ENCODE results near the gene BCKDHA. TPM values are rescaled to one million over a fixed set of nuclear protein-coding genes. Genes with fewer than 3 reads are reported as not detected.
"Not testable (repeated sequence)": the region's sequence is repeated elsewhere in the genome, so short reads cannot be mapped to it uniquely, and the experiment has no call there.

The BCKDHA gene
- total RNA-seq, 2 experiments from 2014 or later: 18.7 to 20.1 TPM

GRCh38 chr19:41426952-41427646 is 29.5 kb downstream of the BCKDHA start, which contains the start of gene B3GNT8:
Gene B3GNT8, minus strand, starts transcription at chr19:41427374. Its CDS starts 596 bp downstream, at chr19:41426778.
- Mint-ChIP-seq H3K27ac (peak within 1 kb of the TSS; percentile 92), H3K4me3 (peak within 1 kb of the TSS; percentile 85), H3K4me1 (peaks cover 31% of the 10 kb centered on the region), H3K36me3 (peaks cover 2% of the 10 kb centered on the region), H3K27me3 (no peaks in the 10 kb centered on the region), H3K9me3 (ENCODE audit: low read depth) (no peaks in the 10 kb centered on the region)
- CTCF ChIA-PET: interaction anchor here (0.6 to 1.3 kb wide), 4 partner anchors 22 to 75 kb away, joined by 3 to 5 read pairs (median 4); no protein-coding TSS in a partner anchor
- DNase-seq: peak; percentile 72
- ATAC-seq: peak; percentile 73

DNA sequence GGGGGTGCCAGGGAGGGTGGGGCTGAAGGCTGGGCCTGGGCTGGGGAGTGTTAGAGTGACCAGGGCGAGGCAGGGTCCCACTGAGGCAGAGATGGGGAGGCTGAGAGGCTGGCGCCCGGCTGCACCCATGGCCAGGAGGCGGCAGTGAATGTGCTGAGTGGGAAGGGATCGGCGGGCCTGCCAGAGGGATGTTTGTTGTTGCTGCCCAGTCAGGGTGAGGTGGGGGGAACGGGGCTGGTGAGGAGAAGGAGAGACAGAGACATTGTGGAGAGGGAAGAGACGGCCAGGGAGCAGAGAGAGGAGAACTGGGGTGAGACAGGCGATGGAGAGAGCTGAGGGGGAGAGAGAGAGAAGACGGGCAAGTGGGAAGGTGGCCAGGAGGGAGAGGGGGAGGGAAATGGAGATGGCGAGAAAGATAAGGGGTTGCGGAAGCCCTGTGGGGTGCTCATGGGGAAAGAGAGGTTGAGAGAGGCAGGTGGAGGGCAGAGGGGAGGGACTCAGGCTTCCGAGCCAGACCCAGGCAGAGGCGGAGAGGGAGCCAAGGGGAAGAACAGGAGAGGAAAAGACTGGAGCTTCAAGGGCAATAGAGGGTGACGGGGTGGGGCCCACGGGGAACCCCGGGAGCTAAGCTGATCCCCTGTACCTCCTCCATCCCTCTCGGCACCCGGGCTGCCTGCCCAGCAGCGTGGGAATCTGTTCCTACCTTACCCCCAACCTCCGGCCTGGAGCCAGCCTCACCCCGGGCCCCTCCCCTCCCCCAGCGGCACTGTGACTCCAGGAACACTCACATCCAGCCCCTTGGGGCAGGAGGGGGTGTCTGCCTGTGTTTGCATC is 30.2 kb downstream of the BCKDHA start:
- DNase-seq: peak; percentile 73
- Mint-ChIP-seq H3K27ac (peak overlapping the region; percentile 92), H3K27me3 (no peaks in the 10 kb centered on the region), H3K36me3 (peaks cover 7% of the 10 kb centered on the region), H3K9me3 (ENCODE audit: low read depth) (no peaks in the 10 kb centered on the region), H3K4me3 (peak overlapping the region; percentile 85), H3K4me1 (peaks cover 31% of the 10 kb centered on the region)
- ATAC-seq: peak; percentile 67
- CTCF ChIA-PET: interaction anchor here (0.8 to 1.8 kb wide), 6 partner anchors 12 to 224 kb away, joined by 3 to 7 read pairs (median 4); partner anchors contain the start of gene DMAC2

- CTCF ChIA-PET: interaction anchor here (0.8 to 1.8 kb wide), 6 partner anchors 11 to 224 kb away, joined by 3 to 7 read pairs (median 4); partner anchors contain the start of gene DMAC2
- no peak for DNase-seq
- peak overlapping the region; percentile 85 for H3K4me3 Mint-ChIP-seq
- H3K27me3 Mint-ChIP-seq: no peaks in the 10 kb centered on the region
- peaks cover 31% of the 10 kb centered on the region for H3K4me1 Mint-ChIP-seq
- peak overlapping the region; percentile 81 for H3K27ac Mint-ChIP-seq
- peak; percentile 14 for ATAC-seq
- no peaks in the 10 kb centered on the region for H3K9me3 Mint-ChIP-seq (ENCODE audit: low read depth)
- peaks cover 7% of the 10 kb centered on the region for H3K36me3 Mint-ChIP-seq
Observed at GRCh38 chr19:41428481-41428859, 30.9 kb downstream of the BCKDHA start.

GRCh38 chr19:41430922-41431321 is 33.3 kb downstream of the BCKDHA start:
- peaks cover 26% of the 10 kb centered on the region for H3K4me1 Mint-ChIP-seq
- H3K36me3 Mint-ChIP-seq: peaks cover 7% of the 10 kb centered on the region
- CTCF ChIA-PET: interaction anchor here (0.6 to 2.1 kb wide), 10 partner anchors 9 to 226 kb away, joined by 3 to 12 read pairs (median 4); partner anchors contain the start of genes B9D2, BCKDHA and DMAC2
- no peak for ATAC-seq
- no peak overlapping the region for H3K4me3 Mint-ChIP-seq
- H3K9me3 Mint-ChIP-seq (ENCODE audit: low read depth): no peaks in the 10 kb centered on the region
- DNase-seq: no peak
- no peaks in the 10 kb centered on the region for H3K27me3 Mint-ChIP-seq
- H3K27ac Mint-ChIP-seq: no peak overlapping the region

DNA sequence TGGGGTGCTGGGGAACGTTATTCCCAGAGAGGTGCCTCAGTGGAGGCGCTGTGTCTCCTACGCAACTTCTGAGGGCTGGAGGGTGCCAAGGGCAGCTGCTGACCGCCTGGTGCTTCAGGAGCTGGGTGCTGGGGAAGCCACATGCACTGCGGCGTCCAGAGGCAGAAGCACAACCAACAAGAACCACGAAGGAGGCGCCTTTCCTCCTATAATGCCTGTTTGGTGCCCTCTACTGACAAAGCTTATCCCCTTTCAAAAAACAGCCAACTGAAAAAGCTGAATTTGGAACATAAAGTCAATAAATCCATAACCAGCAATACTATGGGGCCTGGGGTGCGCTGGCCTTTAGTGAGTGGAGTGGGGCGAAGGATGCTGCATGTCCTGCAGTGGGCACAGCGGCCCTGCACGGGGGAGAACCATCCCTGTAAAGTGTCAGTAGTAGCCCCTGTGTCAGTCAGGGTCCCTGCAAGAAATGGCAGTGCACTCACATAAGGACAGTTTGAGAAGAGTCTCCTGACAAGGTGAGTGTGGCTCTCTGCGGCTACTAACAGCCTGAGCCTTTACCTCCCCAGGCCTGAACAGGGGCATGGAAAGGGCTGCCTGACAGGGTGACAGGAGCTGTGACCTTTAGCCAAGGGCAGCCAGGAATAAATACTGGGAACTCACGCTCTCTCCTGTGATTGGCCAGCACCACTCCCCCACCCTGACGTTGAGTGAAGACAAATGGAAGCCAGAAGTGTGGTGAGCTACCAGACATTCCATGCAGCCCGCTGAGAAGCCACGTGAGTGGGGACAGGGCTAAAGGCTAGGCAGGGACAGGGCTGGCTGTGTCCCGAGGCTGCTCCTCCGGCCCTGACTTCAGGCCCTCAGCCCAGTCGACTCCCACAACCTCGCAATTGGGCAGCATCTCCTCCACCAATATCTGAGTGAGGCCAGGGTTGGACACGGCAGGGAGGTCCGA is 34.1 kb downstream of the BCKDHA start:
- no peaks in the 10 kb centered on the region for H3K27me3 Mint-ChIP-seq
- ATAC-seq (no peak), DNase-seq (peak; percentile 48)
- peaks cover 7% of the 10 kb centered on the region for H3K36me3 Mint-ChIP-seq
- H3K4me1 Mint-ChIP-seq: peaks cover 28% of the 10 kb centered on the region
- CTCF ChIA-PET: interaction anchor here (0.6 to 2.1 kb wide), 10 partner anchors 9 to 227 kb away, joined by 3 to 12 read pairs (median 4); partner anchors contain the start of genes B9D2, BCKDHA and DMAC2
- no peak overlapping the region for H3K27ac Mint-ChIP-seq
- H3K9me3 Mint-ChIP-seq (ENCODE audit: low read depth): no peaks in the 10 kb centered on the region
- H3K4me3 Mint-ChIP-seq: no peak overlapping the region

- peaks cover 21% of the 10 kb centered on the region for H3K4me1 Mint-ChIP-seq
- H3K4me3 Mint-ChIP-seq: no peak overlapping the region
- ATAC-seq: no peak
- H3K36me3 Mint-ChIP-seq: peaks cover 10% of the 10 kb centered on the region
- H3K9me3 Mint-ChIP-seq (ENCODE audit: low read depth): no peaks in the 10 kb centered on the region
- no peaks in the 10 kb centered on the region for H3K27me3 Mint-ChIP-seq
- no peak for DNase-seq
- CTCF ChIA-PET: interaction anchor here (1.0 kb wide), 1 partner anchor 16 kb away, joined by 4 read pairs; no protein-coding TSS in a partner anchor
- no peak overlapping the region for H3K27ac Mint-ChIP-seq
Observed at GRCh38 chr19:41433171-41433570, 35.6 kb downstream of the BCKDHA start.

DNA sequence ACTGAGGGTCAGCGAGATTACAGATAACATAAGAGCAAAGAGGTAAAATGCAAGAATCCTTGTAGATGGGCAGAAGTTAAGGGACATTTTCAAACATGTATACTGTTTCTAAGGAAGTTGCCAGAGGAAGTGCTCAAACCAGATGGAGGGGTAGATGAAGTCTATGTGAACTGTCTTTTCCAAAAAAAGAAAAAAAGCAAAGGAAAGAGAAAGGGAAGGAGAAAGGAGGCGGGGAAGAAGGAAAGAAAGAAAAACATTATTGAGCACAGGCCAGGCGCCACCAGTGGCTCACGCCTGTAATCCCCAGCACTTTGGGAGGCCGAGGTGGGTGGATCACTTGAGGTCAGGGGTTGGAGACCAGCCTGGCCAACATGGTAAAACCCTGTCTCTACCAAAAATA is 36.8 kb downstream of the BCKDHA start:
- H3K27ac Mint-ChIP-seq: peak overlapping the region; percentile 7
- peaks cover 13% of the 10 kb centered on the region for H3K36me3 Mint-ChIP-seq
- peaks cover 19% of the 10 kb centered on the region for H3K4me1 Mint-ChIP-seq
- CTCF ChIA-PET: interaction anchor here (0.6 kb wide), 1 partner anchor 13 kb away, joined by 4 read pairs; no protein-coding TSS in a partner anchor
- H3K9me3 Mint-ChIP-seq (ENCODE audit: low read depth): no peaks in the 10 kb centered on the region
- no peaks in the 10 kb centered on the region for H3K27me3 Mint-ChIP-seq
- no peak for DNase-seq
- no peak for ATAC-seq
- H3K4me3 Mint-ChIP-seq: no peak overlapping the region

DNA sequence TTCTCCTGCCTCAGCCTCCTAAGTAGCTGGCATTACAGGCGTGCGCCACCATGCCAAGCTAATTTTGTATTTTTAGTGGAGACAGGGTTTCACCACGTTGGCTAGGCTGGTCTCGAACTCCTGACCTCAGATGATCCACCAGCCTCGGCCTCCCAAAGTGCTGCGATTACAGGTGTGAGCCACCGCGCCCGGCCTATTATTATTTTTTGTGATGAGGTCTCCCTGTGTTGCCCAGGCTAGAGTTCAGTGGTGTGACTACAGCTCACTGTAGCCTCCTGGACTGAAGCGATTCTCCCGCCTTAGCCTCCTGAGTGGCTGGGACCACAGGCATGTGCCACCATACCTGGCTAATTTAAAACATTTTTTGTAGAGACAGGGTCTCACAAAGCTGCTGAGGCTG is 37.8 kb downstream of the BCKDHA start:
- H3K4me3 Mint-ChIP-seq; H3K9me3 Mint-ChIP-seq (ENCODE audit: low read depth); ATAC-seq; DNase-seq; H3K27me3 Mint-ChIP-seq; H3K27ac Mint-ChIP-seq: not testable (repeated sequence)
- Mint-ChIP-seq H3K36me3 (peaks cover 13% of the 10 kb centered on the region), H3K4me1 (peaks cover 20% of the 10 kb centered on the region)
- CTCF ChIA-PET: interaction anchor here (1.2 to 7.0 kb wide), 2 partner anchors 14 to 127 kb away, joined by 3 to 63 read pairs; no protein-coding TSS in a partner anchor

DNA sequence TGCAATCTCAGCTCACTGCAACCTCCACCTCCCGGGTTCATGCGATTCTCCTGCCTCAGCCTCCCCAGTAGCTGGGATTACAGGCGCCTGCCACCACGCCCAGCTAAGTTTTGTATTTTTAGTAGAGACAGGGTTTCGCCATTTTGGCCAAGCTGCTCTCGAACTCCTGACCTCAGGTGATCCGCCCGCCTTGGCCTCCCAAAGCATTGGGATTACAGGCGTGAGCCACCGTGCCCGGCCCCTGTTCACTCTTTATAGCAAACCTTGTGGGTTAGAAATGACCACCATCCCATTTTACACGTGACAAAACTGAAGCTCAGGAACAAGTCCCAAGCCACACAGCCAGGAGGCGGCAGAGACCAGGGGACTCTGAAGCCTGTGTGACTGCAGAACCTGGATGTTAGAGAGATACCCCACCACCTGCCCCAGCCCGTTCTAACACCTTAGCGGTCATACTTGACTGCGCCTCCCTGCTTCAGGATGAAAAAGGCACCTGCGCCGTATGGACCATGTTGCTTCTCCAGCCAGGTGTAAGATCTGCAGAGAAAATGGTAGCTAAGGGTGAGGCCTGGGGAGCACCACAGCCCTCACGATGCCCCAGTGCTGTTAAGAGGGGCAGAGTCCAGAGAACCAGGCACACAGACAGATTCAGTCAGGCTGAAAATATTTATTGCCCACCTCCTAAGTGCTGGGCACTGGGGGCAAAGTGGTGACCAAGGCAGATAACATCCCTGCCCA is 38.5 kb downstream of the BCKDHA start:
- Mint-ChIP-seq H3K27ac (no peak overlapping the region), H3K9me3 (ENCODE audit: low read depth) (no peaks in the 10 kb centered on the region), H3K4me3 (no peak overlapping the region), H3K36me3 (peaks cover 12% of the 10 kb centered on the region), H3K27me3 (no peaks in the 10 kb centered on the region), H3K4me1 (peaks cover 19% of the 10 kb centered on the region)
- ATAC-seq (no peak), DNase-seq (no peak)
- CTCF ChIA-PET: interaction anchor here (1.2 to 7.0 kb wide), 2 partner anchors 14 to 128 kb away, joined by 3 to 63 read pairs; no protein-coding TSS in a partner anchor

- H3K27ac Mint-ChIP-seq: no peak overlapping the region
- no peak overlapping the region for H3K4me3 Mint-ChIP-seq
- no peak for ATAC-seq
- no peak for DNase-seq
- no peaks in the 10 kb centered on the region for H3K27me3 Mint-ChIP-seq
- CTCF ChIA-PET: interaction anchor here (1.0 to 7.0 kb wide), 3 partner anchors 13 to 128 kb away, joined by 3 to 63 read pairs (median 4); no protein-coding TSS in a partner anchor
- H3K4me1 Mint-ChIP-seq: peaks cover 19% of the 10 kb centered on the region
- H3K36me3 Mint-ChIP-seq: peaks cover 12% of the 10 kb centered on the region
- H3K9me3 Mint-ChIP-seq (ENCODE audit: low read depth): no peaks in the 10 kb centered on the region
Observed at GRCh38 chr19:41436674-41436951, 39.0 kb downstream of the BCKDHA start.

GRCh38 chr19:41437944-41438574 is 40.4 kb downstream of the BCKDHA start:
- H3K4me1 Mint-ChIP-seq: peaks cover 19% of the 10 kb centered on the region
- peaks cover 7% of the 10 kb centered on the region for H3K36me3 Mint-ChIP-seq
- H3K4me3 Mint-ChIP-seq: peak overlapping the region; percentile 25
- no peak for ATAC-seq
- peak overlapping the region; percentile 13 for H3K27ac Mint-ChIP-seq
- CTCF ChIA-PET: interaction anchor here (0.7 to 7.0 kb wide), 4 partner anchors 12 to 136 kb away, joined by 3 to 63 read pairs (median 4); no protein-coding TSS in a partner anchor
- no peaks in the 10 kb centered on the region for H3K9me3 Mint-ChIP-seq (ENCODE audit: low read depth)
- no peak for DNase-seq
- no peaks in the 10 kb centered on the region for H3K27me3 Mint-ChIP-seq

Data from activated CD8-positive, alpha-beta memory T cell treated with anti-CD3 and anti-CD28 coated beads, Interleukin-2, amount 10 ng/mL, durations not matched to agents 7 days and 5 days (primary cell).